GM12873 (cell line): ENCODE measurements around the gene MACC1.

Experiments
- TF ChIP-seq, protein P1 (sequence below): IDR thresholded peaks from 2 replicates; pipeline ENCODE4 v1.5.1; 2012; ENCODE audit warnings: low read depth, mild to moderate bottlenecking, moderate library complexity, low read length, control low read depth; ENCODE audit not compliant: insufficient read depth; ENCODE audit errors: missing control alignments

The MACC1 gene, protein sequence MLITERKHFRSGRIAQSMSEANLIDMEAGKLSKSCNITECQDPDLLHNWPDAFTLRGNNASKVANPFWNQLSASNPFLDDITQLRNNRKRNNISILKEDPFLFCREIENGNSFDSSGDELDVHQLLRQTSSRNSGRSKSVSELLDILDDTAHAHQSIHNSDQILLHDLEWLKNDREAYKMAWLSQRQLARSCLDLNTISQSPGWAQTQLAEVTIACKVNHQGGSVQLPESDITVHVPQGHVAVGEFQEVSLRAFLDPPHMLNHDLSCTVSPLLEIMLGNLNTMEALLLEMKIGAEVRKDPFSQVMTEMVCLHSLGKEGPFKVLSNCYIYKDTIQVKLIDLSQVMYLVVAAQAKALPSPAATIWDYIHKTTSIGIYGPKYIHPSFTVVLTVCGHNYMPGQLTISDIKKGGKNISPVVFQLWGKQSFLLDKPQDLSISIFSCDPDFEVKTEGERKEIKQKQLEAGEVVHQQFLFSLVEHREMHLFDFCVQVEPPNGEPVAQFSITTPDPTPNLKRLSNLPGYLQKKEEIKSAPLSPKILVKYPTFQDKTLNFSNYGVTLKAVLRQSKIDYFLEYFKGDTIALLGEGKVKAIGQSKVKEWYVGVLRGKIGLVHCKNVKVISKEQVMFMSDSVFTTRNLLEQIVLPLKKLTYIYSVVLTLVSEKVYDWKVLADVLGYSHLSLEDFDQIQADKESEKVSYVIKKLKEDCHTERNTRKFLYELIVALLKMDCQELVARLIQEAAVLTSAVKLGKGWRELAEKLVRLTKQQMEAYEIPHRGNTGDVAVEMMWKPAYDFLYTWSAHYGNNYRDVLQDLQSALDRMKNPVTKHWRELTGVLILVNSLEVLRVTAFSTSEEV

DNA sequence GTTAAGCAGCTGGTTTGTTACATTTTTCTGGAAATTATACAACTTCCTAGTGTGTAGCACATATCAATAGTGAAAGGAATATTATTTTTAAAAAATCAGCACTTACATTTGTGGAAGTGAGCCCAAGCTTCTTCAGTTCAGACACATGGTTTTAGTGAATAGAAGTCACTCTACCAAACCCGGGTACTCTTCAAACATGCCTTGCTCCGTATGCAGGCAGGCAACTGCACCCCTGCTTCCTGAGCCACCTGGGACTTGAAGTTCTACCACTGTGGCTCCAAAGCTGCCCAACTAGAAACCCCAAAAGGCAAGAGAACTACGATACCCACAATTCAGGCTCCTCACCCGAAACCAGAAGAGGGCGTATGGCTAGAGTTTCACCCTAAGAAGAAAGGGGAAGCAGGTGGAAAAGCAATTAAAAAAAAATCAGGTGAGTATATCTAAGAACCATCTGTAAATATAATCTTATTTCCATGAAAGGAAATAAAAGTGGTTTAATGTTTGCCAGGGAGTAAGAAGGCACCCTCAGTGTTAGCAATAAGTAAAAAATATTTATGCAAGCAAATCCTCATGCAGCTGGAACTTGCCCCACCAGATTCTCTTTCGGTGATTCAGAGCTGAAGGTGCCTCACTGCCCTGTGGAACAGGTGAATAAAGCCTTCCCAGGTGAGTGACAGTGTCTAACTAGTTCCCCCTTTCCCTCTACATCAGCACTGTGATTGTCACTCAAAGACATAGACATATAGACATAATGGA is at the start of gene MACC1:
Gene MACC1 (minus strand): TSS at position 192 of the 756 bp plus-strand sequence. CDS start 55,522 bp downstream, outside the sequence.
- TF ChIP-seq, protein P1, sequence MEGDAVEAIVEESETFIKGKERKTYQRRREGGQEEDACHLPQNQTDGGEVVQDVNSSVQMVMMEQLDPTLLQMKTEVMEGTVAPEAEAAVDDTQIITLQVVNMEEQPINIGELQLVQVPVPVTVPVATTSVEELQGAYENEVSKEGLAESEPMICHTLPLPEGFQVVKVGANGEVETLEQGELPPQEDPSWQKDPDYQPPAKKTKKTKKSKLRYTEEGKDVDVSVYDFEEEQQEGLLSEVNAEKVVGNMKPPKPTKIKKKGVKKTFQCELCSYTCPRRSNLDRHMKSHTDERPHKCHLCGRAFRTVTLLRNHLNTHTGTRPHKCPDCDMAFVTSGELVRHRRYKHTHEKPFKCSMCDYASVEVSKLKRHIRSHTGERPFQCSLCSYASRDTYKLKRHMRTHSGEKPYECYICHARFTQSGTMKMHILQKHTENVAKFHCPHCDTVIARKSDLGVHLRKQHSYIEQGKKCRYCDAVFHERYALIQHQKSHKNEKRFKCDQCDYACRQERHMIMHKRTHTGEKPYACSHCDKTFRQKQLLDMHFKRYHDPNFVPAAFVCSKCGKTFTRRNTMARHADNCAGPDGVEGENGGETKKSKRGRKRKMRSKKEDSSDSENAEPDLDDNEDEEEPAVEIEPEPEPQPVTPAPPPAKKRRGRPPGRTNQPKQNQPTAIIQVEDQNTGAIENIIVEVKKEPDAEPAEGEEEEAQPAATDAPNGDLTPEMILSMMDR = peak; percentile 69

DNA sequence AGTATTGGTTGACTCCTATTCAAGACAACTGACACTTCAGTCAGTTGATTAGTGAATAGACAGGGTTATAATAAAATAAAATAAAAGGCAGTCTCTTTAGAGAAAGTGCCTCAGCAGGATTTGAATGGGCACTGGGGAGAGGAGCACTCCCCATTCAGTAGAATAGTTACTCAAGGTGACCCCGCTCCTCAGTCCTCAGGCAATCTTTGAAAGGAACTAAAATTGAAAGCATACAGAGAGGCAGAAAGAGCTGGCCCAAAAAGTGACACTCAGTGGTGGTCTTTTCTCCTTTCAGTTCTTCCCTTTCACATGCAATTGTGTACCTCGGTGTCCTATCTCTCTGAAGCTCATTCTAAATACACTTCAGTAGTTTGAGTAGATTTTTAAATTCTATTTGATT is 47.4 kb upstream of the MACC1 start:
- TF ChIP-seq, protein P1 = no peak

DNA sequence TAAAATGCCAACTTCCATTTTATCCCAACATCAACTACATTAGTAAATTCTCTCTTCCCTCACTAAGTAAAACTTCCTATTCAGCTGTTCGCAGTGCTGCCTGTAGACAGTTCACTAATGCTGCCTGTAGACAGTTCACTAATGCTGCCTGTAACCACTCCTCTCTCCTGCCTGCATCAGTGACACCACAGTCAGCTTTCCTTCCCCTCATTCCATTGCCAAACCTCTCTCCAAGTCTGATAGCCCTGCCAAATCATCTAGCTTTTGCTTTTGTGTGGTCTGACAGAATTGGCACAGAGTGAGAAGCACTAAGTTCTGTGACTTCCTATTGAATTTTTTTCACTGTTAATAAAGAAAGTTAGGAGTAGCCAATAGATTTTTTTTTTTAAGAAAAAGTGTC is 43.0 kb upstream of the MACC1 start:
- TF ChIP-seq, protein P1 = no peak

DNA sequence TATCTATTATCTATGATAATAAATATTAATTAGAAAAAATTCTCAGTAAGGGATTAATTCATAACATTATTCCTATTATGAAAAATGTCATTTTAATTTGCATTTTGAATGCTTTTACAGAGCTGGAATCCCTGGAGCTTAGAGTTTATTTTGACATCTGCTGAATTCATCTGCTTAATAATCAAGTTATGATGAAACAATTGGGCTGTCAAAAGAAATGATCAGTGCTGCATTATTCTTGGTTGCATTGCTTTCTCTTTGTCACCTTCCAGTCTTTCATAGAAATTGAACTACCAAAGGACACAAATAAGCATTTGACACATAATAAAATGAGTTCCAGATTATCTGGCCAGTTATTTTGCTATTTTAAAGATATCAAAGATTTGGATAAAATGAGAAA is 40.0 kb upstream of the MACC1 start:
- TF ChIP-seq, protein P1 = no peak

DNA sequence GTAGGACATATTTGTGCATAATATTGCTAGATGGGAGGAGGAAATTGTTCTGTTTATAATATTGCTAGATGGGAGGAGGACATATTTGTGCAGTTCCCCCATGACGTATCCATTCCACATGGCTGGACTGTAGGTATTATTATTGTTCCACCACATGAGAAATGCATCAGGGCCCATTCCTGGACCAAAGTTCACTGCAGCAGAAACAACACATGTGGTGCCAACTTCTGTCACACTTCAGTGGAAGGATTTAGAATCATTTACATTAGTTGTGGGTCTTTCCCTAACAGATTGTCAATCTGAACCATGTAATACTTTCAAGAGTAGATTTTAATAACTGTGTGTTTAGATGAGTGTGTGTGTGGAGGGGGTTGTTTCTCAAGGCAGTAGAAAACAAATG is 32.7 kb upstream of the MACC1 start:
- TF ChIP-seq, protein P1 = no peak

DNA sequence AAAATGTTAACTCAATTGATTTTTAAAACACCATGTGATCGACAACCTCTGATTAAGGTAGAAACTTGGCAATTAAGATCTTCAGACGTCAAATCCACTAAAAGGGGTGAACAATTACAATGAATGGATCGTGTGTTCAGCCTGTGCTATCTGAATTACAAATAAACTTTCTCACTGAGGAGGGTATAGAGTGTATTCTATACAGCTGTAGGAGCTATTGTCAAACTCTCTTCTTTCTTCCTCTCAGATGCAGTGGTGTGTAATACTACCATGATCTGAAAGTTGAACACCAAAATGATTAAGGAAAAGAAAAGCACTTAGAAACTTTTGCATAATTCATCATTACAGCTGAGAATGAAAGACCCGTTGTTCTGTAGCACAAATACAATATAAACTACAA is 32.2 kb upstream of the MACC1 start:
- TF ChIP-seq, protein P1 = no peak

DNA sequence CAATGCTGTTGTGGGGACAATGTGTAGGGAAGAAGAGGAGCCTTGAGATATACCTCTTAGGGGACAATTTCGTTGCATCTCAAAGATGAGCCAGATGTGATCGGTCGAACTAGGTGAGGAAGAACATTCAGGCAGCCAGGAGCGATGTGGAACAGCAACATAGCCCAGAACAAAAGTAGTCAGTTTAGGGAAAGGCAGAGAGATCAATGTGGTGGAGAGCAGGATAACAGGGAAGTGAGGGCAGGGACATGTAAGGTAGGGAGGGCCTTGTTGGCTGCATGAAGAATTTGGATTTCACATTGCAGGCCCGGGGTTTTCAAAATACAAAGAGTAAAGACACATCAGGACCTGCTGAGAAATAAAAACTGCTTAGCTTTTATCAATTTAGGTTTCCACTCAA is 29.1 kb upstream of the MACC1 start:
- TF ChIP-seq, protein P1 = no peak
